Endodermal cell (in vitro differentiated cells): ENCODE results near the gene RUNDC3A. TPM values are rescaled to one million over a fixed set of nuclear protein-coding genes. Genes with fewer than 3 reads are reported as not detected.

ENCODE experiments used
- DNase-seq: peaks from one replicate; pipeline ENCODE4 v3.0.0-alpha.2; 2017
- H3K27ac ChIP-seq: 2 replicates; pipeline ENCODE4 v1.5.1; 2013; ENCODE audit warnings: mild to moderate bottlenecking, low read depth, low read length, moderate library complexity
- H3K27me3 ChIP-seq: 2 replicates; pipeline ENCODE4 v1.6.1; 2013; ENCODE audit warnings: mild to moderate bottlenecking, low read length, moderate library complexity; ENCODE audit not compliant: insufficient read depth, control insufficient read depth, poor library complexity, severe bottlenecking
- H3K36me3 ChIP-seq: 2 replicates; pipeline ENCODE4 v1.7.0; 2013; ENCODE audit warnings: mild to moderate bottlenecking, low read length, moderate library complexity; ENCODE audit not compliant: control insufficient read depth, insufficient read depth
- H3K4me1 ChIP-seq: one replicate; pipeline ENCODE4 v1.7.0; 2013; ENCODE audit warnings: low read length; ENCODE audit not compliant: control insufficient read depth, insufficient read depth
- H3K4me3 ChIP-seq: 2 replicates; pipeline ENCODE4 v1.5.1; 2013; ENCODE audit warnings: mild to moderate bottlenecking, low read length, moderate library complexity
- H3K9ac ChIP-seq: 2 replicates; pipeline ENCODE4 v1.6.1; 2013; ENCODE audit warnings: mild to moderate bottlenecking, low read length, moderate library complexity; ENCODE audit not compliant: poor library complexity, severe bottlenecking; ENCODE audit errors: extremely low read depth
- H3K9me3 ChIP-seq: 2 replicates; pipeline ENCODE4 v1.6.1; 2013; ENCODE audit warnings: mild to moderate bottlenecking, low read length, moderate library complexity; ENCODE audit not compliant: control insufficient read depth
- H3K27ac Mint-ChIP-seq: 2 replicates; pipeline ENCODE4 v1.8.0; 2020; ENCODE audit warnings: mixed read lengths
- H3K27me3 Mint-ChIP-seq: 2 replicates; pipeline ENCODE4 v1.8.0; 2021; ENCODE audit warnings: mild to moderate bottlenecking, mixed read lengths; ENCODE audit not compliant: insufficient read depth
- H3K36me3 Mint-ChIP-seq: 2 replicates; pipeline ENCODE4 v1.8.0; 2020; ENCODE audit warnings: low read depth, mixed read lengths
- H3K4me1 Mint-ChIP-seq: 2 replicates; pipeline ENCODE4 v1.8.0; 2020; ENCODE audit warnings: mixed read lengths
- H3K4me3 Mint-ChIP-seq: 2 replicates; pipeline ENCODE4 v1.8.0; 2020; ENCODE audit warnings: mild to moderate bottlenecking, moderate library complexity, mixed read lengths
- H3K9me3 Mint-ChIP-seq: 2 replicates; pipeline ENCODE4 v1.8.0; 2020; ENCODE audit warnings: mild to moderate bottlenecking, mixed read lengths
- CTCF ChIP-seq: fragments of 200-600 bp; sonication (generic); conservative IDR thresholded peaks from 2 replicates; pipeline ENCODE4 v1.5.0; 2021; ENCODE audit warnings: antibody characterized with exemption, mild to moderate bottlenecking
- WGBS, 2 experiments: methylation state at CpG; one replicate each; pipeline versions ENCODE4 v1.1.5 to v1.1.7; 2013; ENCODE audit warnings: missing lambda C conversion rate in 2 of 2, mixed read lengths in 1 of 2; ENCODE audit not compliant: insufficient coverage in 1 of 2, insufficient read length in 1 of 2; 5-methylcytosine and 5-hydroxymethylcytosine counted together
- total RNA-seq, 2 donors: library from RNA; stranded (reverse); fragmentation: NEBNext Ultra II Directional in 1 of 2; extraction: Animal tissue kit (Norgen Biotek cat#: 25700) in 1 of 2; gene quantifications; 2 replicates in 1 of 2; 3 replicates in 1 of 2; pipeline ENCODE4 v1.2.1, GENCODE V29; 2021

The RUNDC3A gene
- total RNA-seq, 2 donors from 2014 or later = 1.0 to 2.1 TPM

GRCh38 chr17:44343510-44344209, 35.3 kb downstream of the RUNDC3A start:
- Mint-ChIP-seq H3K9me3 (no peaks in the 10 kb centered on the region), H3K36me3 (no peaks in the 10 kb centered on the region), H3K27me3 (peaks cover 39% of the 10 kb centered on the region), H3K4me3 (no peak overlapping the region), H3K27ac (no peak overlapping the region), H3K4me1 (peaks cover 9% of the 10 kb centered on the region)
- H3K27me3 ChIP-seq = peaks cover 20% of the 10 kb centered on the region
- no peak for TF ChIP-seq CTCF
- H3K4me3 ChIP-seq = no peak overlapping the region
- DNase-seq = no peak
- H3K36me3 ChIP-seq = no peaks in the 10 kb centered on the region
- H3K9me3 ChIP-seq = no peaks in the 10 kb centered on the region
- WGBS, 2 experiments = 84% methylated on average over 9 to 11 of the region's 11 CpGs
- no peak overlapping the region for H3K27ac ChIP-seq
- no peak overlapping the region for H3K9ac ChIP-seq
- no peaks in the 10 kb centered on the region for H3K4me1 ChIP-seq

- TF ChIP-seq CTCF = no peak
- Histone ChIP-seq H3K4me1 (no peaks in the 10 kb centered on the region), H3K27ac (no peak within 1 kb of the TSS), H3K9ac (peak within 1 kb of the TSS; percentile 80), H3K9me3 (no peaks in the 10 kb centered on the region), H3K27me3 (peaks cover 20% of the 10 kb centered on the region), H3K4me3 (peak within 1 kb of the TSS; percentile 97), H3K36me3 (no peaks in the 10 kb centered on the region)
- DNase-seq = peak; percentile 100
- peak within 1 kb of the TSS; percentile 85 for H3K4me3 Mint-ChIP-seq
- 0 to 1% methylated on average over 9 to 26 of the region's 26 CpGs for WGBS, 2 experiments
- peak within 1 kb of the TSS; percentile 94 for H3K27ac Mint-ChIP-seq
- H3K9me3 Mint-ChIP-seq = no peaks in the 10 kb centered on the region
- peaks cover 3% of the 10 kb centered on the region for H3K36me3 Mint-ChIP-seq
- peaks cover 9% of the 10 kb centered on the region for H3K4me1 Mint-ChIP-seq
- H3K27me3 Mint-ChIP-seq = peaks cover 38% of the 10 kb centered on the region
Measured at GRCh38 chr17:44344939-44345453, 36.6 kb downstream of the RUNDC3A start, which contains the start of gene GRN. GRN (plus strand) TSS chr17:44345302; CDS start chr17:44349165, 3,863 bp downstream.

- DNase-seq = peak; percentile 94
- no peaks in the 10 kb centered on the region for H3K4me1 ChIP-seq
- H3K27ac ChIP-seq = no peak overlapping the region
- Mint-ChIP-seq H3K4me3 (peak overlapping the region; percentile 85), H3K4me1 (peaks cover 9% of the 10 kb centered on the region), H3K36me3 (peaks cover 3% of the 10 kb centered on the region), H3K27me3 (peaks cover 33% of the 10 kb centered on the region), H3K9me3 (no peaks in the 10 kb centered on the region), H3K27ac (peak overlapping the region; percentile 94)
- peak overlapping the region; percentile 80 for H3K9ac ChIP-seq
- WGBS, 2 experiments = 2 to 3% methylated on average over 6 to 21 of the region's 21 CpGs
- H3K36me3 ChIP-seq = no peaks in the 10 kb centered on the region
- peak; percentile 66 for TF ChIP-seq CTCF
- peaks cover 20% of the 10 kb centered on the region for H3K27me3 ChIP-seq
- H3K9me3 ChIP-seq = no peaks in the 10 kb centered on the region
- peak overlapping the region; percentile 97 for H3K4me3 ChIP-seq
Measured at GRCh38 chr17:44345454-44346026, 37.1 kb downstream of the RUNDC3A start.
